NCI-H2107 treated with DMSO at 0.1 percent for 48 hours (cell line): Measurements from ENCODE around the gene SPON1.
"Not testable (repeated sequence)": the region's sequence is repeated elsewhere in the genome, so short reads cannot be mapped to it uniquely, and the experiment has no call there.

Source experiments
- DNase-seq: peaks from one replicate; lab custom pipeline; 2025; ENCODE audit not compliant: unreplicated experiment; lab: John Stamatoyannopoulos, UW

SPON1 gene

DNA sequence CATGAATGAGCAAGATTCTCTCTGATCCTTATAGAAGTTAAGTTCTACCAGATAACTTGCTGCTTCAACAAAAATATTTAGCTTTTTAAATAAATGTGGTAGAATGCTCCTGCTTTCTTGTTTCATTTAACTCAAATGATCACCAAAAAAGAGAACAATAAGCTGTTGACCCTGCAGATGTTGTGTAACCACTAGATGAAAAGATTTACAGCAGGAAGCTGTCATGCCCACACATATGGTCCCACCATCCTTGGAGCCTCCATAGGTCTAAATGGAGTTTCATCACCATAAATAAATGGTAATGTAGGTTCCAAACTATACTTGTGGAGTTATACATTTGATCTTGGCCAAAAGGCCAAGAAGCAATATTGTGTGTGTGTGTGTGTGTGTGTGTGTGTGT, 277.7 kb downstream of the SPON1 start:
- DNase-seq: no peak

DNA sequence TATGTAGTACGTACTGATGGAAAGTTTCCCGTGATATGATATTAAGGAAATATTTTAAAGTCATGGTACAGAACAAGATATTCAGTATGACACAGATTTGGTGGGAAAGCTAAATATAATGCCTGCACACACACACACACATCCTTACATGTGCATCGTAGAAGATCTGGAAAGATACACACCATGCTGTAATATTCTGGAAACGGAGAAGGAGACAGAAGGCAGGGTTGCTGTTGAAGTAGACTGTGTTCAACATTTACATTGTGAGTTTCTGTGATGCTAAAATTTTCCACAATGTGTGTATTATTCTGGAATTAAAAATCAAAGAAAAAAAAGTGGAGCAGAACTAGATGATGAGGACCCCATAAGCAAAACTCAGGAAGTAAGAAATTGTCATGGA, 278.4 kb downstream of the SPON1 start:
- DNase-seq: no peak

DNA sequence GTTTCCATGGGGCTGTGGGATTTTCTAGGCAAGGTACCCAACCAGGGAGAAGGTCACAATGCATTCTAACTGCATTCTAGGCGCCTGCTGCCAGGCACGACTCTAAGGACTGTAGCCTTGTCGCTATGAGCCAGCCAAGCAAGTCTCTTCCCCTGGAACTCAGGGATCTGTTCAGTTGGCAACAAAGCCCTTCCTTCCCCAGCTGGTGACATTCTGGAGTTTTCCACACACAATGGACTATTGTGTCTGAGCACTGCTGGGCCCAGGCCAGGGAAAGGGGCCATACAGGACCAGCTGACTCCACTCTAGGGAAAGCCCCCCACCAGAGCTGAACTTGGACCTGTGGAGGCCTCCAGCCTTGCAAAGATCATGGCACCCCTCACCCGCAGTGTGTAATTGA, 279.7 kb downstream of the SPON1 start:
- no peak for DNase-seq

DNA sequence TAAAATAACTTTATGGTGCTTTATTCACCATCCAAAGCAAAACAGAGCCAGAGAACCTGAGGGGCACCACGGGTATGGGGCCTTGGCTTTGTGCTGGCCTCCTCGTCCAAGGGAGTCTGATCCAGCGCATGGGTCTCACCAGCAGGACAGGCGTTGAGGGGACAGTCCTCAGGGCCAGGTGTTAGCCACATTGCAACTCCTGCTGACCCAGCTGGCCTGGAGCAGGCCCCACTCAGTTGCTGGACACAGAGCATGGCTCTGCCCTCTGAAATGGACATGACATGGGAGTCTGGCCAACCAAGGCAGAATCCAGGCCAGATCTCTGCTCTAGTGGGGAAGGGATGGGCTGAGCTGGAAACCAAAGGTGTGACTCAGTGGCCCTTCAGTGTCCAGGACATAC, 280.2 kb downstream of the SPON1 start:
- DNase-seq: no peak

DNA sequence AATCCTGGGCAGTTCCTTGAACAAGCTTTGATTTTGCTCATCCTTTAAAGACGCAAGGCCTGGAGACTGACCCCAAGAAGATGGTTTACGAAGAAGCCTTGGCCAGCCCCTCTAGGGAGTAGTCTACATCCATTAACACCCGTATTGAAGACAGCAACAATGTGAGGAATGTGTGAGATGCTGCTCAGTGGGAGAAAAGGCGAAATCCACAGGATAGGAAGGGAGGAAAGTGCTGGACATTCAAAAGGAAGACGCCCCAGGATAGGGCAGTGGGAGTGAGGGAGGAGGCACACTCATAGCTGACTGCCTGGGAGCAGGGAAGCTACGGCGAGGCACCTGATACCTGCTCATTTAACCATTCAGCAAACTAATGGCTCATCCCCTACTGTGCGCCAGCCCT, 282.4 kb downstream of the SPON1 start:
- no peak for DNase-seq

DNA sequence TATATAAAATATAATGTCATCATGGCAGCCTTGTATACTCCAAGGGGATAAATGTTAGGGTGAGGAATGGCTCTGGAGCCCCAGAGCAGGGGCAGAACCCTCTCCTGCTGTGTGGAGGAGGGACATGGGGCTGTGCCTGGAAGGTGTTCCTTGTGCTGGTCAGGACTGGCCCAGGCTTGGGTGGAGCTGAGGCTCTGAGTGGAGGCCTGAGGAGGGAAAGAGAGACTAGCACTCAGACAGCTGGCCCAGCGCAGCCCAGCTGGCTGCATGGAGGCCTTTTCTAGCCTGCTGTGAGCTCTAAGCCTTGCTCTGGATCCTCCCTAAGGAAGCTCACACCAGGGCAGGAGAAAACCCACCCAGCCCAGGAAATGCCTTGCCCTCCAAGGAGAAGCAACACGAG, 282.9 kb downstream of the SPON1 start:
- no peak for DNase-seq

DNA sequence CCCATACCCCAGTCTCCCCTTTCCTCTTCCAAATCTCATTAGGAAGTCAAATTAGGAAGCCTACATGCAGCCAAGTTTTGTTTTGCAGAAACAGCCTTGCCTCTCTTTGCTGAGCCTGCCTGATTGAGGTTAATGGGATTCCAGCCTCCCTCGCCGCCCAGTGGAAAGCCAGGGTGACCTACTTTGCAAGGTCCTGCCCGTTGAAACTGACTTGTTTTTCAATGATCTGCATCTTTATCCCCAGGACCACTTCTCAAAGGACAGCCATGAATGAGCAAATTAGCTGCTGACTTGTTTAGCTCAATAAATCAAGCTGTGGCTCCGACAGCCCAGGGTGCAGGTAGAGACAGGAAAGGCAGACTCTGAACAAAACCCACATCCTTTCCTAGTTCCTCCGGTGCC, 286.1 kb downstream of the SPON1 start:
- no peak for DNase-seq

DNA sequence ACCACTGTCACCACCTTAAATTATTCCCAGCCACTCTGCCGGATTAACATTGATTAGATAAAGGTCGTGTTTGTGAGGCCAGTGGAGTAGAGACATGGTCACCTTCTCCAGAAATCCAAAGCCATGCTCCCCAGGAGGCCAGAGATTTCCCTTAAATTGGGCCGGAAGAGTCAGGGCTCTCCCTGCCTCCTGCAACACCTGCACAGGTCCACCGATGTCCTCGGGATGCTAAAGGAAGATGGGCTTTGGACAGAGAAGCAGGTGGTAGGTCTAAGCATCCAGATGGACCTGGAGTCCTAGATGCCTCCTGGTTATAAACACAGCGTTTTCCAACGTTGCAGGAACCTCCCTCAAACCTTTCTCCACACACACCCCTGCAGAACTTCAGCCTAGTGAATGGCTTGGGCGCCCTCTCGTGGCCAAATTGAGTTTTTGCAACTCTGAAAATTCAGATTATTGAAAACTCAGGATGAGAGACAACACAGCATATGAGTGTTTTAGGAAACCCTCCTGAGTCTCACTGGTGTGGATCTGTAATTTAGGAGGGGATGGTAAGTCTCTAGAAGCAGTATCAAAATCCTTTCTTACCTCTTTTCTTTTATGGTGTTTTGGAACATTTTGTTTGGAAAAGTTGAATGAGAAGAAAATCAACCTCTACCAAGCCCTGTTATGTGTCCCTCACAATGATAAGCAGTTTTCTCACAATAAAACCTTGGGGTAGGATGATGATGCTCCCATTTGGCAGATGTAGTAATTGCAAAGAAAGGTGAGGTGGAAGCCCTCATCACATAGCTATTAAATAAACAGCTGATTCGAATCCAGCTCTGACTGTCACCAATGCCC, 286.8 kb downstream of the SPON1 start:
- peak; percentile 45 for DNase-seq

DNA sequence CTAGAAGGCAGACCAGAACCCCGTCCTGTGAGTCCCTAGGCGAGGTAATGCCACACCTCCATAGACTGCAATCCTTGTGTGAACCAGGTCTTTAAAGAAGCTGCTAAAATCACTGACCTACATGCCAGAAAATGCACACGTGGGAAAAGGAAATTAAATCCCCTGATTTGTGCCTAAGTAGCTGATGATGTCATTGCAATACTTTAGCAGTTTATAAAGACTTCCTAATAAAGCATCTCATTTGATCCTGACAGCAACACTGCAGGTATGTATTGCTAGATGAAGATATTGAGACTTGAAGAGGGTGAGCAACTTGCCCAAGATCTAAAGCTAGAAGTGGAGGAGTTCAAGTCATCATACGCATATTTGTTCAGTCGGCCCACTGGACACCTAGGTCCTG, 289.2 kb downstream of the SPON1 start:
- DNase-seq: no peak

DNA sequence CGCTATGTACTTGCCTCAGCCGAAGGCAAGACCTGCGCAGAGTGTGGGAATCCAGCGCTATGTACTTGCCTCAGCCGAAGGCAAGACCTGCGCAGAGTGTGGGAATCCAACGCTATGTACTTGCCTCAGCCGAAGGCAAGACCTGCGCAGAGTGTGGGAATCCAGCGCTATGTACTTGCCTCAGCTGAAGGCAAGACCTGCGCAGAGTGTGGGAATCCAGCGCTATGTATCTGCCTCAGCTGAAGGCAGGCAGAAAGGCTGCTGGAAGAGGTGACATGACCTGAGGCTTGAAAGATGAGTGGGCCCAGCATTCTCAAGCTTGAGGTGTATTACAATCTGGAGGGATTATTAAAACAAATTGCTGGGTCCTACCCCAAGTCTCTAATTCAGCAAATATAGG, 290.0 kb downstream of the SPON1 start:
- DNase-seq: not testable (repeated sequence)

DNA sequence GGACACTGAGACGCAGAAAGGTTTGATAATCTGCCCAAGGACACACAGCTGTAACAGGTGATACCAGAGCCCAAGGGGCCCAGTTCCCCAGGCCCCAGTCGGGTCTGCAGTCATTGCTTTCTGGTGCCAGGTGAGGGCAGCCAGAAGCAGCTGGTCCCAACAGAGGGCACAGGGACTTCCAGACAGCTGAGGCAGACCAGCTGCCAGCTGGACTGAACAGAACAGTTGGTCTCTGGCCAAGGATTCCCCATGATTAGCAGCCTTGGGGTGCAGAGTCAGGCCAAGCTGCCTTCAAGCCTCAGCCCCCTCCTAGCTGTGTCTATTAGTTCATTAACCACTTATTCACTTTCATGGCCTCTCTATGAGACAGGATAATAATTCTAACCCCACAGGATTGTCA, 290.9 kb downstream of the SPON1 start:
- no peak for DNase-seq

DNA sequence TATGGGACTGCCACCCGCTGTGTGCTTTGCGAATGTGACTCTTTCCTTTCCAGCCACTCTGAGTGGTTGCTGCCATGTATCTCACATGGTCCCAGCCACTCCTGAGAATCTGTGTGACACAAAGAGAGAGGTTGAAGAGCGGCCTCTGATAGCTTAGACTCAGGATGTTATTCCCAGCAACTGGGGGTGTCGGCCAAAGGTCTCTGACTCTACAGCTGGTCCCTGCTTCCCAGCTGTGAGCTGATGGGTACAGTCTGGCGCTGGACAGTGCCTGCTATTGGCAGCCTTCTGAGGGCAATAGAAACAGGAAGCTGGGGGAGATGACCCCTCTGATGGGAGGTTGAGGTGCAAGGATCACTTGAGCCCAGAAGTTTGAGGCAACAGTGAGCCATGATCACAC, 291.3 kb downstream of the SPON1 start:
- DNase-seq: no peak

DNA sequence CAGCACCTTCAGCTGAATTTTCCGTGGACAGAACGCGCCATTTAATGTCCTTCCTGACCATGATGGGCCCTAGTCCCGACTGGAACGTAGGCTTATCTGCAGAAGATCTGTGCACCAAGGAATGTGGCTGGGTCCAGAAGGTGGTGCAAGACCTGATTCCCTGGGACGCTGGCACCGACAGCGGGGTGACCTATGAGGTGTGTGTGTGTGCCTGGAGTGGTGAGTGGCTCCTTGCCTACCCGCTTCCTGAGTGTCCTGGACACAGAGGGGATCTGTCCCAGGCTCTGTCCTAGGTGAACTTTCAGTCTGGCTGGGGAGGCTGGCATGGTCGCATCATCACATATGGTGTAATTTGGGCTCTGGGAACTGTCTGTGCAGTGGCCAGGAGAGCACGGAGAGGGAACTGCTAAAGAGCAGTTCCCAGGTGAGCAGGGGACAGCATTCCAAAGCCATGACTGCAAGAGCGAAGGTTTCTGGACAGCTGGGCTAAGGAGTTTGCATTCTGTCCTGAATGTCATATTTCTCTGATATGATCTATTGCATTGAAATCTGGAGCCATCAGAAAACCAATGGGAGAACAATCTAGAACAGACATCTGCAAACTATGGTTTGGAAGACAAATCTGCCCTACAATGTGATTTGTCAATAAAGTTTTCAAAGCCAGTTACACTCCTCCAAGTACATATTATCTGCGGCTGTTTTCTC, 292.2 kb downstream of the SPON1 start:
- no peak for DNase-seq

DNA sequence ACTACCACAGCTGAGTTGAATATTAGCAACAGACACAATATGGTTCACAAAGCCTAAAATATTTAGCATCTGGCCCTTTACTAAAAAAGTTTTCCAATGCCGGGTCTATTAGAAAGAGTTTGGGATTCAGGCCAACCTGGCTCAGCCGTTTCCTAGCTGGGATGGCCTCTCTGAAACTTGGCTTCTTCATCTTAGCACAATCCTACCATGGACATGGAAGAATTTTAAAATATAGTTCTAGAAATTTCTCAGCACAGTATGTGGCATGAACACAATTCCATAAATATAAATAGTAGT, 292.7 kb downstream of the SPON1 start:
- DNase-seq: no peak

DNA sequence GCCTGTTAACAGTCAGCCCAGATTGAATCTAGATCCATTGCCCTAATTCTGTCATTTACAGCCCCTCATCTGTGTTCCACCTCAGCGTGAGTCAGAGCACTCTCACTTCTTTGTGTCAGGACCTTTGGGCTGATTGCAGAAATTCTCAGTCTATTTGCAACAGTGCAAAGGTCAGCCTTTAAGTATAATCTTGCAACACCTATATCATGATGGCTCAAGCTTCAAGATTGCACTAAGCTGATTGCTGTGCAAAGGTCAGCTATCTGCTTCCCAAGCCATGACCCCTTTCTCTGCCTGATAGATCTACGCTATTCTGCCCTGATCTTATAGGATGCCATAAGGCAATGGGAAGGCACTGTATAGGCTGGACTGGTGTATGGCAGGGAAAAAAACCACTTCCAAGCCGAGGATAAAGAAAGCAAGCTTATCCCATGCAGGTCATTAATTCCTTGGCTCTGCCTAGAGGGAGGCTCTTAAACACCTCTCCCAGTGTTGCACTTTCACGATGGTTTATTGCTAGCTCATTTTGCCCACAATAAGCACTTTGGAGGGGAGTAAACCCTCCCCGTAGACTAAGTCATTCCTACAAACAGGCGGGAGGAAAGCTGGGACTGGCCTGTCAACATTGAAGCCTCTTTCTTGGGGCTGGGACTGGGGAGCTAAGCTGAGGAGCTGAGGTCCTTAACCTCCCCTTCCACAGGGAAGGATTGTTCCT, 295.9 kb downstream of the SPON1 start:
- DNase-seq: no peak

DNA sequence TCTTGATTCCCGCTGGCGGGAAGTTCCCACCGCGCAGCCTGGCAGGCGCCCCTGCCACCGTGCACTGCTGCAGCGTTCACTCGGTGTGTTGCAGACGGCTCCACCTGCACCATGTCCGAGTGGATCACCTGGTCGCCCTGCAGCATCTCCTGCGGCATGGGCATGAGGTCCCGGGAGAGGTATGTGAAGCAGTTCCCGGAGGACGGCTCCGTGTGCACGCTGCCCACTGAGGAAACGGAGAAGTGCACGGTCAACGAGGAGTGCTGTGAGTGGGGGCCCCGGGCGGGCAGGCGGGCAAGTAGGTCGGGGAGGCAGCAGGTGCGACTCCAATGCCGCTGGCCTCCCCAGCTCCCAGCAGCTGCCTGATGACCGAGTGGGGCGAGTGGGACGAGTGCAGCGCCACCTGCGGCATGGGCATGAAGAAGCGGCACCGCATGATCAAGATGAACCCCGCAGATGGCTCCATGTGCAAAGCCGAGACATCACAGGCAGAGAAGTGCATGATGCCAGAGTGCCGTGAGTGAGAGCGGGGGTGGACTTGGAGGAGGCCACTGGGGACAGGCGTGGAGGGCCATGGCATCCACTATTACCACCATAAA, 296.8 kb downstream of the SPON1 start:
- no peak for DNase-seq

DNA sequence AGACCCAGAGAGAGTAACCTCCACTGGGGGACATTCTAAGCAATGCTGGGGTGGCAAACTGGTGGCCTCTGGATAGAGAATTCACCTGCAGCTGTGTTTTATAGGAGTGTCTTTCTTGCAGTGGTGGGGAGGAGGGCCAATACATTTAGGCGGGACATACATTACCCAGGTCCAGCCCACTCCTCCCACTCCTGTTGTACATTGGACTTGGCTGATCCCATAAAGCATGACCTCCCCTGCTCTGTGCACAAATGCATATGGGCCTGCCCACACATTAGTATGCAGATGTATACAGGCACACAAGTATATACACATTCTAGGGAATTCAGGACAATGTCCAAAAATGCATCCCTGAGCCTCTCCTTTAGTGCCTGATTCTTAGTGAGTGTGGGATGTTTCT, 297.4 kb downstream of the SPON1 start:
- no peak for DNase-seq

DNA sequence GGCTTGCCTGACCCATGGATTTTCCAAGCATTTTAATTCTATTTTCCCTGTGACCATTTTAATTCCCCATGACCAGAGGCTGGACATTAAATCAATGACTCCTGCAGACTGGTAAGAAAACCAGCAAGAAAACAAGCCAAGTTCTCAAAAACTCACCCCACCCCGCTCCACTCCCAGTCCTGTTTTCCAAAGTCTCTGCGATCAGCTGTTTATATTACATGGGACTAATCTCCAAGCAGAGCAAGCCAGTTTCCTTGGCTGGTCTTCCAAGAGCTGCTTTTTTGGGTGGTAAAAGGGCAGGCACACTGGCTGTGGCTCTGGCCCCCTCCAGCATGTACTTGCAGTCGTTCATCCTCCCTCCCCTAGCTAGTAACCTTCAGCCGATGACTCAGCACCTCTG, 298.5 kb downstream of the SPON1 start:
- no peak for DNase-seq

DNA sequence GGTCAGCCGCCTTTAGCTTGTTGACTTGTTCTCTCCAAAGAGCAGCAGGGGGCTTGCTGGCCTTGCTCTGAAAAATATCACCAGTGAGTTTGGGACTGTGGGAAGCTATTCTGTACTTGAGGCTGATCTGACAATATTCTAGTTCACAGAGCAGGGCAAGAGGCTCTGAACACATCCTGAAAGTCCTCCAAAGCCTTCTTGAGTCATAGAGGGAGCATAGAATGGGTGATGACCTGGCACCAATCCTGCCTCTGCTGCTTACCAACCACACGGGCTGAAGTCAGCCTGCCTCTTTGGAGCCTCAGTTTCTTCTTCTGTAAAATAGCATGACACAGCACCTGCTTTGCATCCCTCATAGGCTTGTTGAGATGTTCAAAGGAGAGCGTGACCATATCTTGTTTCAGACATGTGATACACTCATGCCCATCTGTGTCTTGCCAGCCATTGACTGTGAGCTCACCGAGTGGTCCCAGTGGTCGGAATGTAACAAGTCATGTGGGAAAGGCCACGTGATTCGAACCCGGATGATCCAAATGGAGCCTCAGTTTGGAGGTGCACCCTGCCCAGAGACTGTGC, 299.8 kb downstream of the SPON1 start:
- DNase-seq: no peak

DNA sequence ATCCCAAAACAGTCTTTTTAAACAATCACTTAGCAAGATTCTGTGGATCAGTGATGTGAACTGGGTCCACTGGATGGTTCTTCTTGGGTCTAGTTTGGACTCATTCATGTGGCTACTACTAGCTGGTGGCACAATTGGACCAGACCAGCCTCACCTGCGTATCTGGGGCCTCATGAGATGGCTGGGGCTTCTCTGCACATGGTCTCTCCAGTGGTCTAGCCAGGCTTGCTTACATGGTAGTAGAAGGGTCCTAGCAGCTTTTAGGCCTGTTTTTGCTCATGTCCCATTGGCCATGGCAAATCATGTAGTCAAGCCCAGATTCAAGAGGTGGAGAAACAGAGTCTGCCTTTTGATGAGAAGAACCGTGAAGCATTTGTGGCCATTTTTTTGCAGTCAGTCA, 302.4 kb downstream of the SPON1 start:
- no peak for DNase-seq

DNA sequence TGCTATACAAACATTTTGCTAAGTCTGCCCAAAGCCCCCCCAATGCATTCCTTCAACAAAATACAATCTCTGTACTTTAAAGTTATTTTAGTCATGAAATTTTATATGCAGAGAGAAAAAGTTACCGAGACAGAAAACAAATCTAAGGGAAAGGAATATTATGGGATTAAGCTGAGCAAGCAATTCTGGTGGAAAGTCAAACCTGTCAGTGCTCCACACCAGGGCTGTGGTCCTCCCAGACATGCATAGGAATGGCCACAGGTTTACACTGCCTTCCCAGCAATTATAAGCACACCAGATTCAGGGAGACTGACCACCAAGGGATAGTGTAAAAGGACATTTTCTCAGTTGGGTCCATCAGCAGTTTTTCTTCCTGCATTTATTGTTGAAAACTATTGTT, 304.1 kb downstream of the SPON1 start:
- DNase-seq: no peak
